Immature natural killer cell (primary cell): ENCODE results near the gene REEP3. TPM values are rescaled to one million over a fixed set of nuclear protein-coding genes. Genes with fewer than 3 reads are reported as not detected.

Experiments
- DNase-seq, 3 donors: peaks; one replicate each; pipeline ENCODE4 v3.0.0; 2022; ENCODE audit warnings: mixed read lengths in 1 of 3
- H3K27ac Mint-ChIP-seq, 6 donors: one replicate each; pipeline ENCODE4 v1.8.0; 2020; ENCODE audit warnings: mixed read lengths in 6 of 6, mild to moderate bottlenecking in 5 of 6, inconsistent platforms in 4 of 6, moderate library complexity in 3 of 6
- H3K27me3 Mint-ChIP-seq, 3 donors: one replicate each; pipeline ENCODE4 v1.8.0; 2020 to 2021; ENCODE audit warnings: low read depth in 3 of 3, mild to moderate bottlenecking in 3 of 3, mixed read lengths in 3 of 3, moderate library complexity in 3 of 3, inconsistent platforms in 1 of 3
- H3K36me3 Mint-ChIP-seq, 3 donors: one replicate each; pipeline ENCODE4 v1.8.0; 2020; ENCODE audit warnings: mixed read lengths in 3 of 3, inconsistent platforms in 2 of 3, mild to moderate bottlenecking in 2 of 3
- H3K4me1 Mint-ChIP-seq, 2 donors: one replicate each; pipeline ENCODE4 v1.8.0; 2020; ENCODE audit warnings: inconsistent platforms in 2 of 2, mild to moderate bottlenecking in 2 of 2, mixed read lengths in 2 of 2, moderate library complexity in 1 of 2
- H3K4me3 Mint-ChIP-seq, 5 donors: one replicate each; pipeline ENCODE4 v1.8.0; 2020; ENCODE audit warnings: mild to moderate bottlenecking in 5 of 5, mixed read lengths in 5 of 5, inconsistent platforms in 3 of 5, moderate library complexity in 3 of 5
- H3K9me3 Mint-ChIP-seq, 6 donors: one replicate each; pipeline ENCODE4 v1.8.0; 2020; ENCODE audit warnings: mild to moderate bottlenecking in 6 of 6, mixed read lengths in 6 of 6, inconsistent platforms in 4 of 6, moderate library complexity in 3 of 6
- polyA plus RNA-seq, 3 donors: library from polyadenylated mRNA; unstranded; fragments of 300-500 nt; fragmentation: Illumina TruSeq; gene quantifications; one replicate each; pipeline ENCODE4 v1.2.3, GENCODE V29; 2021

The REEP3 gene
- polyA plus RNA-seq, 3 donors from 2014 or later: 4.1 to 8.2 (median 5.2) TPM

DNA sequence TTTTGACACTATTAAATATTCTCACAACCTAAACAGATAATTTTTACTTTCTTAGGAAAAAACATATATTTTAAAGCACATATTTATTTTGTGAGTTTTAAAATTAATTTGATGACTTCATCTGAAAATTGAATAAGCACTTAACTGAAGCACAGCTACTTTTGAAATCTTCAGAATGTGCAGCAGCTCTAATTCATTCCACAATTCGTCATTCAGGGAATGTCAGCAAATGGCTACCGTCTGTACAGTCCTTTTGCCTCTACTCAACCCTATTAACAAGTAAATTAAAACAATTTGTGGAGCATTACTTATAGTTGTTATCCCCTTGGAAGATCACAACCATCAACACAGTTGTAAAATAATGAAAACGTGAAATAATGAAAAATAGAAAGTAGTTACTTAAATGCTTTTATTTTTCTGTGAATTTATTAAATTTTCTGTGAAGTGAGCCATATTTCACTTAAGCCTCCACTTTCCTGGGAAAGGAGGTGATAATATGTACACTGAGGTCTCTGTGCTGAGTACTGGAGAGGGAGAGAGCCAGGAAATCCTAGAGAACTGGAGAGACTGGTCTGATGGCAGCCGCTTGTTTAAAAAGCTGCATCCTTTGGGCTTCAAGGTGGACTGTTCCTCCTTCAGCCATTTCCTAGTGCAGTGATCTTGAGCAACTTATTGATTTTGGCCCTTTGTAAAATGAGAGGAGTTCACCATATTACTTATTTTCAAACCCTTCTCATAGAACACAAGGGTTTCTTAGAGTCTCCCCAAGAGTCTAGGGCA is 70.6 kb downstream of the REEP3 start:
- Mint-ChIP-seq H3K9me3 (no peaks in the 10 kb centered on the region), H3K36me3 (peaks cover 4 to 9% (median 4%) of the 10 kb centered on the region in 3 donors), H3K4me1 (no peaks in the 10 kb centered on the region), H3K4me3 (no peak overlapping the region), H3K27ac (no peak overlapping the region), H3K27me3 (no peaks in the 10 kb centered on the region)
- DNase-seq: no peak

DNA sequence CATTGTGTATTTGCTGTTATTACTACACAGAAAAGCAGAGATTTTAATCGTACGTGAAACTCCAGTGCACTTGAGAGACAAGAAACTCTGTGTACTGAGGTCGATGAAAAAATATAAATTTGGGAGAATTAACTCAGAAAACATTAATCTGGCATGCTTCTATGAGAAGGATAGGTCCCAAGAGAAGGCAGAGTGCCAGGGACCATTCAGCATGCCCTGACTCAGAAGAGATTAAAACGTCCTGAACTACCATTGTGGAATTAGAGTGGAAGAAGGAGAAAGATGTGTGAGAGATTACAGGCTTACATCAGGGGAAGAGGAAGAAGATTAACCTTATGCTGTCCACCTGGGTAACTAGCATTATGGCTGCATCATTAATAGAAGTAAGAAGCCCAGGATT is 72.4 kb downstream of the REEP3 start:
- Mint-ChIP-seq H3K4me3 (no peak overlapping the region), H3K36me3 (peaks cover 4 to 9% (median 7%) of the 10 kb centered on the region in 3 donors), H3K27ac (peak overlapping the region in 1 of 6 donors; percentile 13)

DNA sequence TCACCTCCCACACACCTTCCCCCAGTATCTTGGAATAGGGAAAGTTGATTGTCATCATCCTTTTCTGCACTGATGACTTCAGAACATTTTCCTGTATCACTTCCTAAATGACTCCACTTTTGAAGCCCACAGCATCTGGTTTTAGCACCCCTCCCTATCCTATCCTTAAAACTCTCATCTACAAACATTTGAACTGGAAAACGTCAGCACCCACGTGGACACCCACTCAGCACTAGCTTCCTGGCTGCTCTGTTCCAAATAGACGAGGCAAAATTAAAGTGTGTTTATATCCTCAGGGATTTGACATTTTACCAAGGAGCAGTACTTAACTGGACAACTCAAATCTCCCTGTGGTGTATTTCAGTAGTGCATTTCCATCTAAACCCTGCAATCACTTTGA is 73.9 kb downstream of the REEP3 start:
- Mint-ChIP-seq H3K4me1 (no peaks in the 10 kb centered on the region), H3K36me3 (peaks cover 7 to 11% (median 9%) of the 10 kb centered on the region in 3 donors), H3K4me3 (no peak overlapping the region), H3K27me3 (no peaks in the 10 kb centered on the region), H3K27ac (no peak overlapping the region), H3K9me3 (no peaks in the 10 kb centered on the region)
- no peak for DNase-seq

More for the DNA sequence above, 72.4 kb downstream of the REEP3 start:
- H3K27me3 Mint-ChIP-seq: no peaks in the 10 kb centered on the region
- no peak for DNase-seq
- H3K9me3 Mint-ChIP-seq: no peaks in the 10 kb centered on the region
- H3K4me1 Mint-ChIP-seq: no peaks in the 10 kb centered on the region

DNA sequence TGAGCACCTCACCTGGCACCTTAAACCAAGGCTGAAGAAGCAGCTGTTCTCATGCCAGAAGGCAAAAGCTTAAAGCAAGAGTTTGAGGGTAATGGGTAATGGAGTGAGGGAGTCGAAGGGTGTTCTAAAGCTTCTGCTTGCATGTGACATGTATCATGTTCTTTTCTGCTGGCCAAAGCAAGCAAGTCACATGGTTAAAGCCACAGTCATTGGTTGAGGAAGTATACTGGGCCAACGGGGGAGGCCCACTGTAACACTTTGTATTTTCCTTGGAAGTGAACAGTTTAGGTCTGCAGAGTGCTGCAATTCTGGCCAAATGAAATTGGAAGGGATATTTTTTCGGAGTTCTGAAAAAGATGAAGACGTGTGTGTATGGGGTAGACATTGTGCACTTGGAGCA is 75.7 kb downstream of the REEP3 start:
- no peak for DNase-seq
- Mint-ChIP-seq H3K27me3 (no peaks in the 10 kb centered on the region), H3K9me3 (no peaks in the 10 kb centered on the region), H3K36me3 (peaks cover 7 to 12% (median 9%) of the 10 kb centered on the region in 3 donors), H3K4me3 (no peak overlapping the region), H3K27ac (peak overlapping the region in 1 of 6 donors; percentile 52), H3K4me1 (no peaks in the 10 kb centered on the region)

DNA sequence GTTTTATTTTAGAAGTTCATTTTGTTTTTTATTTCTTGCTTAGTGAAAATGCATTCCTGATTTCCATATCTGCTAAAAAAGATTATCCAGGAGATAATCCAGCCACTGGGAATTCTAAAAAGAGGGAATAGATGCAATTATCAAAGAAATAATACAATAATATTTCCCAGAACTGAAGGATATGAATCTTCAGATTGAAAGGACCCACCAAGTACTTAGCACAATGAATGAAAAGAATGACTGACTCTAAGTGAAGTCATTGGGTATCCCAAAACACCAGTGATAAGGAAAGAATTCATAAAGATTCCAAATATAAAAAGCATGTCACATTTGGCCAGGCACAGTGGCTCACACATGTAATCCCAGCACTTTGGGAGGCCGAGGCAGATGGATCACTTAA is 79.3 kb downstream of the REEP3 start:
- Mint-ChIP-seq H3K36me3 (peaks cover 6 to 15% (median 7%) of the 10 kb centered on the region in 3 donors), H3K4me3 (no peak overlapping the region), H3K4me1 (no peaks in the 10 kb centered on the region), H3K9me3 (no peaks in the 10 kb centered on the region), H3K27me3 (peaks cover 0 to 2% (median 0%) of the 10 kb centered on the region in 3 donors), H3K27ac (no peak overlapping the region)
- DNase-seq: no peak

DNA sequence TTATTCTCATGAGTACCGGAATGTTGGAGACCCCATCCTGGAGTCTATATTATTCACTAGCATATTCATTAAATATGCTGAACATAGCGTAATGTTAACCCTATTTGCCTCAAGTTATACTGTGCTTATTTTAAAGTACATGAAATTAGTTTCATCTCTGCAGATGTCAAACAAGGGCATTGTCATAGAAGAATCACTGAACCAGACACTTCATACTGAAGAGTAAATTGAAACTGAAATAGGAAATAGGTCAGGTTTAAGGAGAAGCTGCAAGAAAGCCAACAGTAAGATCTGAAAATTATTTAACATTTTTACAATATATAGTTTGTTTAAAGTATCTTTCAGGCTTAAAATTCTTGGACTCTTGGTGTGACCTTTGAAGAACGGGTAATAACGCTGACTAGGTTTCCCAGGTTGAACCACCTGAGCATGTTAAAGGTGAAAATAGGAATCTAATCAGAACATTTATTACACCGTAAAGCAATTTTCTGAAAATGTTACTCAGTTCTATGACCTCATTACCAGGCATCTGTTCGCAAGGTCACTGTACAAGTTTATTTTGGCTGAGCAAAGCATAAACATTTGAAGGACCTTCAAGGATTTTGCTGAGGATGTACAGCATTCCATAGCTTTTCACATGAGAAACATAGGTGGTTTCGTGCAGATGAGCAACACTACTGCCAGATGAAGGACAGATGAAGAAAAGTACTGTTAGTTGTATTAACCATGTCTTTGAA is 82.7 kb downstream of the REEP3 start:
- H3K9me3 Mint-ChIP-seq: no peaks in the 10 kb centered on the region
- H3K36me3 Mint-ChIP-seq: peaks cover 0 to 8% (median 3%) of the 10 kb centered on the region in 3 donors
- no peaks in the 10 kb centered on the region for H3K4me1 Mint-ChIP-seq
- no peak for DNase-seq
- H3K27me3 Mint-ChIP-seq: peaks cover 0 to 2% (median 2%) of the 10 kb centered on the region in 3 donors
- no peak overlapping the region for H3K4me3 Mint-ChIP-seq
- no peak overlapping the region for H3K27ac Mint-ChIP-seq

DNA sequence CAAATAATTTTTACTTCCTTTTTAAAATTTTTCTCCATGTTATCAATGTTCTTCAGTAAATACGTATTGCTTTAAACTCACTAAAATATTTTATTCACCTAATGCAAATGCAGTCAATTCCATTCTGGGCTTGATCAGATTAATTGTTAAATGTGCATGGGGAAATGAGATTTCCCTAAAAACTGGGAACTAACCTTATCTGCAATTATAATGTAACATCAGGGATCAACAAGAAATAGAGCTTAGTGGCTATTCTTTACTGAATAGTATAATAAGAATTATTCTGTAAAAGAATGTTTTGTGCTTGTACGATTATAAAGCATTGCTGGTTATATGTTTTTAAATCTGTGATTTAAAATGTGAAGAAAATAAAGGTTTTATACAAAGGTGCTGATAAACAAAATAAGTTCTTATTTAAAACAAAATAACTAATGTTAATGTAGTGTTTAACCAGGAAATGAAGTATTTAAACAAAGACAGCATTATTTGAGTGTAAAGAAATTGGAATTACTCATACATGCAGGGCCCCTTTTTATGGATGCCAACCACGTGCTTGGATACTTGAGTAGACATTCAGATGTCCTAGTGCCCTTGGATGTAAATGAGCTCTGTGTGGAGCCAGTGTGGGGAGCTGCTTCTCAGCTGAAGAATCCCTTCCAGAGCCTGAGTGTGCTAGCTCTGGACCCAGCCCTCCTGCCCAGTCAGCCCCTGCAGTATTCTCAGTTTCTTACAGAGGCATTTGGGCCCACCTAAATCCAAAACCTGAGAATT is 84.2 kb downstream of the REEP3 start:
- Mint-ChIP-seq H3K9me3 (no peaks in the 10 kb centered on the region), H3K27me3 (peaks cover 0 to 2% (median 2%) of the 10 kb centered on the region in 3 donors), H3K27ac (no peak overlapping the region), H3K4me1 (no peaks in the 10 kb centered on the region), H3K4me3 (no peak overlapping the region), H3K36me3 (peaks cover 0 to 4% (median 0%) of the 10 kb centered on the region in 3 donors)
- DNase-seq: no peak

DNA sequence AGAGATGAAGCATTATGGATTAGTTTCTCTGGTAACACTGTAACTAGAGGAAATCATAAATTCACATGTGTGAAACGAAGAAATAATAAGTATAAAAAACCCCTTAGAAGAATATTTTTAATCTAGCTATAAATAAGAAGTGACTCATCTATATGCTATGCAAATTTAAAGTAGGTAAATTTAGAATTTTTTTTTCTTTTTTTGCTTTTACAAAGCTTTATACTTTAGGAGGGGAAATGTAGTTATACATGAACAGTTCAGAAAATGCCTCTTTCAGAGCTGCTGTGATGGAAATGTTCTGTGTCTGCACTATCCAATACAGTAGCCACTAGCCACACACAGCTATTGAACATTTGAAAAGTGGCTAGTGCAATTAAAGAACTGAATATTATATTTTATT is 87.3 kb downstream of the REEP3 start:
- peaks cover 7 to 11% of the 10 kb centered on the region in 2 donors for H3K4me1 Mint-ChIP-seq
- H3K4me3 Mint-ChIP-seq: no peak overlapping the region
- H3K36me3 Mint-ChIP-seq: no peaks in the 10 kb centered on the region
- no peaks in the 10 kb centered on the region for H3K9me3 Mint-ChIP-seq
- H3K27me3 Mint-ChIP-seq: peaks cover 0 to 2% (median 0%) of the 10 kb centered on the region in 3 donors
- H3K27ac Mint-ChIP-seq: no peak overlapping the region
- no peak for DNase-seq

DNA sequence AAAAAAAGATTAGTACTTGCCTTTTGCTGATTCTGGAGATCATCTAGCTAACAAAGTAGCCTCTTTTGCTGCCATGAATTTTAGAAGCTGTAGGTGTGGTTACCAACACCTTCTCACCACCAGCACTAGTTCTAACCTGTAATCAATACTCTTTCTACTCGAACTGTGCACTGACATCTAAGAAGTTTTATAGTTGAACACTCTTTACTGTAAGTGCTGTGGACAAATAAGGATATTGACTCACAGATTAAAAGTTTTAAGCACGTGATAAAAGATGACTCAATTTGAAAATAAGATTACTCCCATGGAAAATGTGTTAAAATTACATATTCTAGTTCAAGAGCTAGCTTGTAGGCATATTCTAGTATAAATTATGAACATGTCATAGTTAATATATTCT is 89.9 kb downstream of the REEP3 start:
- peaks cover 7 to 11% of the 10 kb centered on the region in 2 donors for H3K4me1 Mint-ChIP-seq
- H3K27me3 Mint-ChIP-seq: peaks cover 0 to 2% (median 0%) of the 10 kb centered on the region in 3 donors
- peak overlapping the region in 1 of 5 donors; percentile 34 for H3K4me3 Mint-ChIP-seq
- H3K36me3 Mint-ChIP-seq: peaks cover 0 to 5% (median 0%) of the 10 kb centered on the region in 3 donors
- no peak overlapping the region for H3K27ac Mint-ChIP-seq
- no peak for DNase-seq
- no peaks in the 10 kb centered on the region for H3K9me3 Mint-ChIP-seq

DNA sequence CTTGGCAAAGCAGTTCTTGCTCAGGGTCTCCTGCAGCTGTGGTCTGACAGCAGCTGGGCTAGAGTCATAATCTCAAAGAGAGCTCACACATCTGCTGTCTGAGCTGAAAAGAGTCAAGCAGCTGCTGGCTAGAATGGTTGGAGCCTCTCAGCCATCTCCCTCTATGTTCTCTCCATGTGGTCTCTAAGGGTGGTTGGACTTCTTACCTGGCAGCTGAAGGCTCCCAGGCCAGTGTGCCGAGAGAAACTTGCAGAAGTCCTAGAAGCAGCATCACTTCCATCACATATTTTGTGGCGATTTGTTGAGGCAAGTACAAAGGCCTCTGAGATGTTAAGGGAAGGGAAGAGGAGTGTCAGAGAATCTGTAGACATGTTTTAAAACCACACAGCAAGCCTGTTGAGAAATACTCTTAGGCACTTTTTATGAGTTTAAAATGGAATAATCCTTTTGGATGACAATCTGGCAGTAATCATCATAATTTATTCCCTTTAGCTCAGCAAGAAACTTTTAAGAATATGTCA is 93.2 kb downstream of the REEP3 start:
- Mint-ChIP-seq H3K36me3 (peaks cover 5 to 10% (median 7%) of the 10 kb centered on the region in 3 donors), H3K27ac (peak overlapping the region in 1 of 6 donors; percentile 63), H3K4me3 (no peak overlapping the region), H3K27me3 (peaks cover 0 to 2% (median 0%) of the 10 kb centered on the region in 3 donors), H3K9me3 (no peaks in the 10 kb centered on the region), H3K4me1 (peaks cover 7 to 11% of the 10 kb centered on the region in 2 donors)
- no peak for DNase-seq

DNA sequence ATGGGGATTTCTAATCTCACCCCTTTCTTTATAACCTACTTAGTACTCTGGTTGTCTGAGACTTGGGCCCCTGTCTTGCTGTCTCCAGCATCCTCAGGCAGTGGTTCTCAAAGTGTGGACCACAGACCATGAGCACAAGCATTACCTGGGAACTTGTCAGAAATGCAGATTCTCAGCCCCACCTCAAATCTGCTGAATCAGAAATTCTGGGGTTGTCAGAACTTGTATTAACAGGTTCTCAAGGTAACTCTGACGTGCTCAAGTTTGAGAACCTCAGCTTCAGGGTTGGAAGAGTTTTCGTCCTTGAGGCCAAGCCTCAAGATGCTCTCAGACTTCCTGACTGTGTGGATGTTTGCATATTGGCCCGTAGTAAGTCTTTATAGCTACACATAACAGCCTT is 97.4 kb downstream of the REEP3 start:
- peaks cover 0 to 2% (median 0%) of the 10 kb centered on the region in 3 donors for H3K27me3 Mint-ChIP-seq
- peaks cover 10 to 19% (median 13%) of the 10 kb centered on the region in 3 donors for H3K36me3 Mint-ChIP-seq
- H3K9me3 Mint-ChIP-seq: no peaks in the 10 kb centered on the region

DNA sequence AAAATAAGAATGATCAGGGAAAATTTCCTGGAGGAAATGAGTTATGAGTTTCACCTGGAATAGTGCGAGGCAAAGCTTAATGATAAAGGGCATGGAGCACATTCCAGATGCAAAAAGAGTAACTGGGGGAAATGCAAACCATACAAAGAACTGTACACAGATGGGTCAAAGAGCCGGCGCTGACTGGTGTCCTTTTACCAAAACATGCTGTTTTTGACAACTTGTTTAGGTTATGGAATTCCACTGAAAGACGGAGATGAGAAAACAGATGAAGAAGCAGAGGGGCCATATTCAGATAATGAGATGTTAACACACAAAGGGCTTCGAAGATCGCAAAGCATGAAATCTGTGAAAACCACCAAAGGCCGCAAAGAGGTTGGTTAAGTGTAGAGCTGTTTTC is 98.2 kb downstream of the REEP3 start:
- Mint-ChIP-seq H3K4me1 (no peaks in the 10 kb centered on the region), H3K36me3 (peaks cover 10 to 19% (median 13%) of the 10 kb centered on the region in 3 donors), H3K27ac (no peak overlapping the region), H3K27me3 (peaks cover 0 to 2% (median 0%) of the 10 kb centered on the region in 3 donors), H3K9me3 (no peaks in the 10 kb centered on the region), H3K4me3 (no peak overlapping the region)
- no peak for DNase-seq

More for the DNA sequence above, 97.4 kb downstream of the REEP3 start:
- Mint-ChIP-seq H3K4me3 (no peak overlapping the region), H3K4me1 (no peaks in the 10 kb centered on the region), H3K27ac (peak overlapping the region in 1 of 6 donors; percentile 32)
- no peak for DNase-seq

DNA sequence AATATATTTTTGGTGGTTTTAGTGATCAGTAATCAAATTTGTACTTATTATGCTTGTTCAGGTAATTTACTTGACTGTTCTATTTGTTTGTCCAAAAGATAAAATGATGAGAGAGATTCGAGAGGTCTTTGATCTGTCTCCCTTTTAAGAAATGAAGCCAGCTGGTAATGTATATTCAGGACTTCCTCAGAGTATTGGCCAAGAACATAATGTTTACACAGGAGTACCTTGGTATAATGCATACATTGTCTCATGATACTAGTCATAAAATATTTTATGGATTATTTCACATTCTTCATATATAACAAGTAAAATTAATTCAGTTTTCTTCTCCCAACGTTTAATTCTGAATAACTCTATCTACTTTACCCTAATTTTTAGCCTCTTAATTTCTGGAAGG is 100.9 kb downstream of the REEP3 start:
- Mint-ChIP-seq H3K9me3 (no peaks in the 10 kb centered on the region), H3K27me3 (peaks cover 0 to 5% (median 0%) of the 10 kb centered on the region in 3 donors), H3K4me1 (no peaks in the 10 kb centered on the region), H3K27ac (no peak overlapping the region), H3K4me3 (no peak overlapping the region), H3K36me3 (peaks cover 6 to 13% (median 11%) of the 10 kb centered on the region in 3 donors)
- DNase-seq: no peak
